Measurements from ENCODE around the gene TFF2.
A peak's percentile ranks its signal among the peaks of the same experiment; 100 is the strongest.

TFF2 gene

GRCh38 chr21:42350927-42351426, at the start of gene TFF2:
Gene TFF2 (minus strand): TSS chr21:42350994. CDS start chr21:42350957, 37 bp downstream.
- DNase-seq: no peak

- no peak for DNase-seq
These were observed 49.7 kb upstream of the TFF2 start for GRCh38 chr21:42400525-42400924.

- no peak for DNase-seq
These were observed 47.7 kb upstream of the TFF2 start for GRCh38 chr21:42398436-42399028.

GRCh38 chr21:42397746-42398394, 47.1 kb upstream of the TFF2 start:
- DNase-seq: no peak

- no peak for DNase-seq
These were observed 46.3 kb upstream of the TFF2 start for GRCh38 chr21:42396799-42397745.

- DNase-seq: no peak
These were observed 45.3 kb upstream of the TFF2 start, which contains the start of gene TMPRSS3 for GRCh38 chr21:42395905-42396651. Gene TMPRSS3 (minus strand): TSS chr21:42396052. CDS start chr21:42395417, 635 bp downstream.

- no peak for DNase-seq
These were observed 44.5 kb upstream of the TFF2 start for GRCh38 chr21:42395302-42395701.

- DNase-seq: no peak
These were observed 42.7 kb upstream of the TFF2 start for GRCh38 chr21:42393443-42393950.

GRCh38 chr21:42392731-42393442, 42.1 kb upstream of the TFF2 start:
- no peak for DNase-seq

- no peak for DNase-seq
These were observed 40.5 kb upstream of the TFF2 start for GRCh38 chr21:42391297-42391696.

GRCh38 chr21:42390696-42391095, 39.9 kb upstream of the TFF2 start:
- no peak for DNase-seq

GRCh38 chr21:42390193-42390592, 39.4 kb upstream of the TFF2 start:
- DNase-seq: no peak

- peak; percentile 29 for DNase-seq
These were observed 38.6 kb upstream of the TFF2 start for GRCh38 chr21:42389449-42389835.

- DNase-seq: no peak
These were observed 38.1 kb upstream of the TFF2 start for GRCh38 chr21:42388740-42389448.

GRCh38 chr21:42387843-42388340, 37.1 kb upstream of the TFF2 start:
- DNase-seq: no peak

GRCh38 chr21:42387164-42387563, 36.4 kb upstream of the TFF2 start:
- DNase-seq: no peak

- DNase-seq: no peak
These were observed 35.3 kb upstream of the TFF2 start for GRCh38 chr21:42386034-42386591.

- DNase-seq: no peak
These were observed 34.8 kb upstream of the TFF2 start for GRCh38 chr21:42385619-42386018.

- DNase-seq: no peak
These were observed 34.2 kb upstream of the TFF2 start for GRCh38 chr21:42384989-42385388.

GRCh38 chr21:42384156-42384945, 33.6 kb upstream of the TFF2 start:
- DNase-seq: peak; percentile 64
